HFF-Myc (cell line): ENCODE results near the gene CLDN5.

Experiments
- DNase-seq: peaks from one replicate; pipeline ENCODE4 v3.0.0-alpha.2; 2011; ENCODE audit warnings: low read depth; ENCODE audit errors: extremely low read depth
- H3K4me3 ChIP-seq: replicated peaks from 2 replicates; pipeline ENCODE4 v1.5.1; 2011; ENCODE audit warnings: low read depth, mild to moderate bottlenecking, control low read depth, low read length
- CTCF ChIP-seq: IDR thresholded peaks from 2 replicates; pipeline ENCODE4 v1.5.1; 2012; ENCODE audit warnings: mild to moderate bottlenecking, low read depth, low read length, control low read depth; ENCODE audit errors: missing control alignments

Gene CLDN5

GRCh38 chr22:19494001-19494560 lies 30.1 kb downstream of the CLDN5 start:
- no peak for DNase-seq
- TF ChIP-seq CTCF: no peak
- no peak overlapping the region for H3K4me3 ChIP-seq

GRCh38 chr22:19492504-19493174 lies 31.6 kb downstream of the CLDN5 start:
- H3K4me3 ChIP-seq: no peak overlapping the region
- no peak for TF ChIP-seq CTCF
- no peak for DNase-seq

GRCh38 chr22:19490628-19491230 lies 33.5 kb downstream of the CLDN5 start:
- no peak for TF ChIP-seq CTCF
- no peak for DNase-seq
- H3K4me3 ChIP-seq: no peak overlapping the region

GRCh38 chr22:19488884-19489843 lies 35.0 kb downstream of the CLDN5 start:
- TF ChIP-seq CTCF: no peak
- no peak overlapping the region for H3K4me3 ChIP-seq
- no peak for DNase-seq

GRCh38 chr22:19488285-19488684 lies 35.9 kb downstream of the CLDN5 start:
- TF ChIP-seq CTCF: no peak
- DNase-seq: no peak
- H3K4me3 ChIP-seq: no peak overlapping the region

GRCh38 chr22:19483481-19484244 lies 40.5 kb downstream of the CLDN5 start:
- H3K4me3 ChIP-seq: no peak overlapping the region
- no peak for DNase-seq
- TF ChIP-seq CTCF: no peak
